NT2/D1 (cell line): Measurements from ENCODE around the gene RNLS.

Experiments
- SUZ12 ChIP-seq: IDR thresholded peaks from 2 replicates; pipeline ENCODE4 v1.6.1; 2011; ENCODE audit not compliant: insufficient read length, insufficient read depth; ENCODE audit errors: extremely low read depth
- YY1 ChIP-seq: IDR thresholded peaks from 2 replicates; pipeline ENCODE4 v1.6.1; 2011; ENCODE audit not compliant: insufficient read length, insufficient read depth

DNA sequence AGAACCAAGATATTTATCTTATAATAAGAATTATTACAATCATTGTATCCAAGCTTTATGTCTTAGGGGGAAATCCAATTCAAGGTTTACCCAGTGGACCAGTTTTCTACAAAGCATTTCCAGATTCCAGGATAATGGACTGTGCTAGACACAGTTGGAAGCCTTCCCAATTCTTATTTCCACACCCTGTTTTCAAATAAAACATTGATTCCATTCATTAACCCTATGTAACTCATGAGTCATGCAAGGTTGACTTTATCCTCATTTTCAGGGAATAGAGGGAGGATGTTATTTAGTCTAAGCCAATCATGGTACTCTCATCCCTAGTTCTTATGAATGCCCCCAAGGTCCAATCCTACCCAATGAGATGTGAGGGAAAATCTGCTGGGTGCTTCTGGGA is 145.7 kb downstream of the RNLS start:
- no peak for TF ChIP-seq YY1
- TF ChIP-seq SUZ12 = no peak
